HCT116 (cell line): ENCODE measurements around the gene PRICKLE1. TPM values are rescaled to one million over a fixed set of nuclear protein-coding genes. Genes with fewer than 3 reads are reported as not detected.

ENCODE experiments used
- ATAC-seq: fragments of 200-7000 bp; cut with Tn5 transposase; 2 replicates; pipeline ENCODE4 v1.9.1; 2020; ENCODE audit warnings: mild to moderate bottlenecking, moderate library complexity
- BruUV-seq: library from RNA; stranded (reverse); fragments of 400-500 nt; replicated peaks from 2 replicates; lab custom pipeline; 2021; lab: Mats Ljungman, UMichigan
- CTCF ChIA-PET: fragments of 300-600 bp; sonication (Branson Sonifier 250); formaldehyde crosslinking; loops from one replicate; lab custom pipeline; 2021; ENCODE audit warnings: antibody characterized with exemption; lab: Charles Lee
- POLR2A ChIA-PET: fragments of 300-600, 350-600 bp; sonication (Branson Sonifier 250); formaldehyde crosslinking; loops from one replicate; lab custom pipeline; 2021; ENCODE audit warnings: antibody characterized with exemption; lab: Charles Lee
- RAD21 ChIA-PET, 2 experiments: fragments of 300-600 bp; sonication (Branson Sonifier 250); formaldehyde crosslinking; loops; one replicate each; lab custom pipeline; 2023; ENCODE audit warnings: low total read pairs in 2 of 2; ENCODE audit not compliant: uncharacterized antibody in 2 of 2, unreplicated experiment in 2 of 2, low non-redundant PET in 1 of 2; lab: Charles Lee
- DNase-seq: peaks from one replicate; pipeline ENCODE4 v3.0.0-alpha.2; 2010; ENCODE audit warnings: low read depth, low spot score
- H2AFZ ChIP-seq: fragments of 200-600 bp; shearing (Covaris generic), sonication (generic); 2 replicates; pipeline ENCODE4 v1.6.1; 2017; ENCODE audit warnings: low read depth, mixed run types, mixed read lengths, antibody characterized with exemption, low read length; ENCODE audit not compliant: poor library complexity, severe bottlenecking
- H3K27ac ChIP-seq: 2 replicates; pipeline ENCODE4 v1.5.1; 2012; ENCODE audit warnings: low read depth, low read length
- H3K27me3 ChIP-seq: fragments of 200-600 bp; sonication (generic); 2 replicates; pipeline ENCODE4 v1.6.1; 2016; ENCODE audit warnings: mixed run types, low read length, mixed read lengths; ENCODE audit not compliant: insufficient read depth
- H3K36me3 ChIP-seq, 2 experiments: fragments of 200-500 bp in 1 of 2; fragments of 200-600 bp in 1 of 2; sonication (Bioruptor generic) in 1 of 2; sonication (generic) in 1 of 2; 2 replicates each; pipeline versions ENCODE4 v1.5.1 to v1.6.1; 2014 to 2016; ENCODE audit warnings: low read length in 2 of 2, inconsistent platforms in 1 of 2, mixed read lengths in 1 of 2, mixed run types in 1 of 2; ENCODE audit not compliant: insufficient read depth in 2 of 2, control insufficient read depth in 1 of 2
- H3K4me1 ChIP-seq, 2 experiments: fragments of 200-600 bp in 1 of 2; sonication (generic) in 1 of 2; 2 replicates each; pipeline versions ENCODE4 v1.5.1 to v1.6.1; 2012 to 2017; ENCODE audit warnings: low read length in 2 of 2, inconsistent platforms in 1 of 2, mild to moderate bottlenecking in 1 of 2, mixed read lengths in 1 of 2, mixed run types in 1 of 2, moderate library complexity in 1 of 2; ENCODE audit not compliant: insufficient read depth in 2 of 2, control insufficient read depth in 1 of 2
- H3K4me2 ChIP-seq: fragments of 200-600 bp; sonication (generic); 2 replicates; pipeline ENCODE4 v1.6.1; 2017; ENCODE audit warnings: mixed run types, low read length, mixed read lengths
- H3K4me3 ChIP-seq, 2 experiments: fragments of 200-600 bp in 1 of 2; sonication (generic) in 1 of 2; replicated peaks in 1 of 2; 2 replicates each; pipeline ENCODE4 v1.5.1; 2011 to 2016; ENCODE audit warnings: low read length in 2 of 2, control low read depth in 1 of 2, low read depth in 1 of 2, mild to moderate bottlenecking in 1 of 2, mixed read lengths in 1 of 2, mixed run types in 1 of 2
- H3K79me2 ChIP-seq: fragments of 200-600 bp; sonication (generic); 2 replicates; pipeline ENCODE4 v1.6.1; 2017; ENCODE audit warnings: mild to moderate bottlenecking, mixed run types, low read length, moderate library complexity, mixed read lengths; ENCODE audit not compliant: insufficient read depth
- H3K9ac ChIP-seq: fragments of 200-600 bp; sonication (generic); 2 replicates; pipeline ENCODE4 v1.6.1; 2016; ENCODE audit warnings: low read length, mixed read lengths
- H3K9me2 ChIP-seq: fragments of 200-600 bp; sonication (generic), shearing (Covaris generic); 2 replicates; pipeline ENCODE4 v1.6.1; 2017; ENCODE audit warnings: mixed run types, mild to moderate bottlenecking, moderate library complexity; ENCODE audit not compliant: insufficient read depth
- H3K9me3 ChIP-seq, 2 experiments: fragments of 200-500 bp in 1 of 2; fragments of 200-600 bp in 1 of 2; sonication (Bioruptor generic) in 1 of 2; sonication (generic) in 1 of 2; 2 replicates each; pipeline ENCODE4 v1.6.1; 2014 to 2017; ENCODE audit warnings: low read length in 2 of 2, mixed read lengths in 2 of 2, inconsistent platforms in 1 of 2, low read depth in 1 of 2, mild to moderate bottlenecking in 1 of 2, mixed run types in 1 of 2, moderate library complexity in 1 of 2; ENCODE audit not compliant: control insufficient read depth in 1 of 2, insufficient read depth in 1 of 2
- H4K20me1 ChIP-seq: fragments of 200-600 bp; sonication (generic), shearing (Covaris generic); 2 replicates; pipeline ENCODE4 v1.6.1; 2017; ENCODE audit warnings: mixed run types, mild to moderate bottlenecking, moderate library complexity; ENCODE audit not compliant: insufficient read depth
- CBX3 ChIP-seq: IDR thresholded peaks from 2 replicates; pipeline ENCODE4 v1.6.1; 2012; ENCODE audit warnings: low read depth
- CEBPB ChIP-seq: IDR thresholded peaks from 2 replicates; pipeline ENCODE4 v1.6.1; 2012; ENCODE audit warnings: low read depth
- EGR1 ChIP-seq: IDR thresholded peaks from 2 replicates; pipeline ENCODE4 v1.6.1; 2012; ENCODE audit warnings: low read depth
- ELF1 ChIP-seq: IDR thresholded peaks from 2 replicates; pipeline ENCODE4 v1.6.1; 2012; ENCODE audit warnings: low read depth, borderline replicate concordance
- EZH2 ChIP-seq: fragments of 200-600 bp; sonication (generic); IDR thresholded peaks from 2 replicates; pipeline ENCODE4 v1.6.1; 2017; ENCODE audit warnings: antibody characterized with exemption, mixed run types
- RAD21 ChIP-seq: IDR thresholded peaks from 2 replicates; pipeline ENCODE4 v1.6.1; 2012; ENCODE audit warnings: low read depth, mild to moderate bottlenecking
- SIN3A ChIP-seq: IDR thresholded peaks from 2 replicates; pipeline ENCODE4 v1.6.1; 2012; ENCODE audit warnings: low read depth
- SP1 ChIP-seq: IDR thresholded peaks from 2 replicates; pipeline ENCODE4 v1.6.1; 2012; ENCODE audit warnings: low read depth
- YY1 ChIP-seq: IDR thresholded peaks from 2 replicates; pipeline ENCODE4 v1.6.1; 2011; ENCODE audit warnings: low read length, low read depth, moderate library complexity, mild to moderate bottlenecking; ENCODE audit not compliant: insufficient replicate concordance; ENCODE audit errors: extremely low read depth
- ZFX ChIP-seq: fragments of 450-650 bp; IDR thresholded peaks from 2 replicates; pipeline ENCODE4 v1.6.1; 2017
- intact Hi-C: fragments of 100-400 bp; cut with micrococcal nuclease; formaldehyde crosslinking; loops from 2 replicates; pipeline ENCODE4 v1.10.0; 2022
- total RNA-seq: library from RNA; stranded (reverse); gene quantifications from one replicate; pipeline ENCODE4 v1.2.1, GENCODE V29; 2021; ENCODE audit not compliant: unreplicated experiment
- TF ChIP-seq, protein P1 (sequence below): IDR thresholded peaks from 2 replicates; pipeline ENCODE4 v1.6.1; 2012
- TF ChIP-seq, protein P2 (sequence below): IDR thresholded peaks from 2 replicates; pipeline ENCODE4 v1.6.1; 2012
- TF ChIP-seq, protein P3 (sequence below), 3 experiments: fragments of 200-600 bp in 1 of 3; sonication (generic) in 1 of 3; IDR thresholded peaks in 2 of 3; conservative IDR thresholded peaks in 1 of 3; 2 replicates each; pipeline ENCODE4 v1.5.1; 2012 to 2017; ENCODE audit warnings: low read depth in 2 of 3, low read length in 2 of 3, antibody characterized with exemption in 1 of 3, borderline replicate concordance in 1 of 3, control low read depth in 1 of 3, mild to moderate bottlenecking in 1 of 3, mixed read lengths in 1 of 3, mixed run types in 1 of 3, moderate library complexity in 1 of 3; ENCODE audit not compliant: insufficient read depth in 1 of 3
- TF ChIP-seq, protein P4 (sequence below): IDR thresholded peaks from 2 replicates; pipeline ENCODE4 v1.6.1; 2011; ENCODE audit warnings: mild to moderate bottlenecking, low read length, moderate library complexity; ENCODE audit not compliant: insufficient replicate concordance; ENCODE audit errors: extremely low read depth

PRICKLE1 gene
- total RNA-seq, 1 experiment from 2014 or later = 1.3 TPM

DNA sequence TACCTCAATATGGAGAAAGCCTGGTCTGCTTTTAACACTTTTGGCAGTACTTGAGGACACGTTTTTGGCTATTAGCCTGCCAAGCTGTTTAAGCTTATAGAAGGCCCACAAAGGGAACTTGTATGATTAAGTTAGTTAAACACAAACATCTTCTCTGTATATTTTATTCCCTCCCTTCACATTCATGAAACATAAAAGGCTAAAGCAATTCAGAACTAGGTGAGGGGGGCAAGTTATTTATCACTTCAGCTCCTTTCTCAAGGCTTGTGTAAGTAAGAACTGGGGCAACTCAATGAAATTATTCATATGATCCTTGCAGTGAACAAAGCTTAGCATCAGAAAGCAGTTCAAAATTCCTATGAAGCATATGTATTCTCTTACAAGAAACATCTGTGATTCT is 7.5 kb downstream of the PRICKLE1 start:
- ChIA-PET POLR2A (no interaction called here), RAD21 (no interaction called here), CTCF (no interaction called here)
- H3K4me1 ChIP-seq = no peaks in the 10 kb centered on the region
- H2AFZ ChIP-seq = no peak overlapping the region
- no peaks in the 10 kb centered on the region for H3K27me3 ChIP-seq
- no peaks in the 10 kb centered on the region for H3K79me2 ChIP-seq
- BruUV-seq = no TSS peak
- no peak overlapping the region for H3K4me3 ChIP-seq
- no peaks in the 10 kb centered on the region for H3K36me3 ChIP-seq
- no peak for TF ChIP-seq EZH2
- TF ChIP-seq, protein P1, sequence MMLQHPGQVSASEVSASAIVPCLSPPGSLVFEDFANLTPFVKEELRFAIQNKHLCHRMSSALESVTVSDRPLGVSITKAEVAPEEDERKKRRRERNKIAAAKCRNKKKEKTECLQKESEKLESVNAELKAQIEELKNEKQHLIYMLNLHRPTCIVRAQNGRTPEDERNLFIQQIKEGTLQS = no peak
- ATAC-seq = no peak
- H4K20me1 ChIP-seq = no peaks in the 10 kb centered on the region
- intact Hi-C loops = no loop called here
- no peaks in the 10 kb centered on the region for H3K9me2 ChIP-seq
- H3K9me3 ChIP-seq = no peaks in the 10 kb centered on the region
- no peak overlapping the region for H3K4me2 ChIP-seq
- no peak for DNase-seq
- no peak overlapping the region for H3K9ac ChIP-seq
- H3K27ac ChIP-seq = no peak overlapping the region

DNA sequence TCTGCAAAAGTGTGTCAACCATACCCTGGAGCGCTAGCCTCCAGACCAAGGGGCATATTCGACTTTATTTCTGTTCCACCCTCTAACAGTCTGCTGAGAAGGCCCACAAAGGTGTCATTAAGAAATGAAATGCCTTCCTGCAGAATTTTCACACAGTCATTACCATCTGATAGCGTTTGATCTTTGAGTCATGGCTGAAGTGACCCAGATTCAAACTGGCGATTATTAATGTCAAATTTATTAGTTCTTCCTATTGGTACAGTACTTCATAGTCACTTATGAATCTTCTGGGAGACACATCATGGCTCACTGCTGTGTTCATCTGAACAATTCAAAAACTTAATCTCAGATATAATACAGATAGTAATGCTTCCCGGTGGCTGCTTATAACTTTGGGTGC is 13.2 kb downstream of the PRICKLE1 start:
- Histone ChIP-seq H3K9me3 (no peaks in the 10 kb centered on the region), H3K27me3 (no peaks in the 10 kb centered on the region), H3K27ac (no peak overlapping the region), H3K36me3 (no peaks in the 10 kb centered on the region), H3K4me1 (no peaks in the 10 kb centered on the region), H2AFZ (no peak overlapping the region), H3K79me2 (no peaks in the 10 kb centered on the region), H3K9ac (no peak overlapping the region), H3K4me3 (no peak overlapping the region), H3K9me2 (no peaks in the 10 kb centered on the region), H3K4me2 (no peak overlapping the region), H4K20me1 (no peaks in the 10 kb centered on the region)
- RAD21 ChIA-PET = no interaction called here
- POLR2A ChIA-PET = no interaction called here
- CTCF ChIA-PET = no interaction called here
- no TSS peak for BruUV-seq
- intact Hi-C loops = loop anchor here (10.0 kb wide), 1 partner anchor 1302 kb away; no protein-coding TSS in a partner anchor
- DNase-seq (no peak), ATAC-seq (no peak)
- TF ChIP-seq EZH2 = no peak
- TF ChIP-seq SIN3A = no peak
- TF ChIP-seq, protein P2, sequence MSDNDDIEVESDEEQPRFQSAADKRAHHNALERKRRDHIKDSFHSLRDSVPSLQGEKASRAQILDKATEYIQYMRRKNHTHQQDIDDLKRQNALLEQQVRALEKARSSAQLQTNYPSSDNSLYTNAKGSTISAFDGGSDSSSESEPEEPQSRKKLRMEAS = no peak
- TF ChIP-seq ELF1 = no peak
- no peak for TF ChIP-seq CEBPB
- TF ChIP-seq RAD21 = no peak
- TF ChIP-seq, protein P3, sequence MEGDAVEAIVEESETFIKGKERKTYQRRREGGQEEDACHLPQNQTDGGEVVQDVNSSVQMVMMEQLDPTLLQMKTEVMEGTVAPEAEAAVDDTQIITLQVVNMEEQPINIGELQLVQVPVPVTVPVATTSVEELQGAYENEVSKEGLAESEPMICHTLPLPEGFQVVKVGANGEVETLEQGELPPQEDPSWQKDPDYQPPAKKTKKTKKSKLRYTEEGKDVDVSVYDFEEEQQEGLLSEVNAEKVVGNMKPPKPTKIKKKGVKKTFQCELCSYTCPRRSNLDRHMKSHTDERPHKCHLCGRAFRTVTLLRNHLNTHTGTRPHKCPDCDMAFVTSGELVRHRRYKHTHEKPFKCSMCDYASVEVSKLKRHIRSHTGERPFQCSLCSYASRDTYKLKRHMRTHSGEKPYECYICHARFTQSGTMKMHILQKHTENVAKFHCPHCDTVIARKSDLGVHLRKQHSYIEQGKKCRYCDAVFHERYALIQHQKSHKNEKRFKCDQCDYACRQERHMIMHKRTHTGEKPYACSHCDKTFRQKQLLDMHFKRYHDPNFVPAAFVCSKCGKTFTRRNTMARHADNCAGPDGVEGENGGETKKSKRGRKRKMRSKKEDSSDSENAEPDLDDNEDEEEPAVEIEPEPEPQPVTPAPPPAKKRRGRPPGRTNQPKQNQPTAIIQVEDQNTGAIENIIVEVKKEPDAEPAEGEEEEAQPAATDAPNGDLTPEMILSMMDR (IDR thresholded peaks at IDR 0.05 in 2 of 3, conservative IDR thresholded peaks at IDR 0.05 in 1 of 3; ENCODE audit: borderline replicate concordance in 1 of 3, insufficient read depth in 1 of 3, low read depth in 2 of 3, low read length in 2 of 3) = no peak
- TF ChIP-seq ZFX = no peak
- TF ChIP-seq, protein P4, sequence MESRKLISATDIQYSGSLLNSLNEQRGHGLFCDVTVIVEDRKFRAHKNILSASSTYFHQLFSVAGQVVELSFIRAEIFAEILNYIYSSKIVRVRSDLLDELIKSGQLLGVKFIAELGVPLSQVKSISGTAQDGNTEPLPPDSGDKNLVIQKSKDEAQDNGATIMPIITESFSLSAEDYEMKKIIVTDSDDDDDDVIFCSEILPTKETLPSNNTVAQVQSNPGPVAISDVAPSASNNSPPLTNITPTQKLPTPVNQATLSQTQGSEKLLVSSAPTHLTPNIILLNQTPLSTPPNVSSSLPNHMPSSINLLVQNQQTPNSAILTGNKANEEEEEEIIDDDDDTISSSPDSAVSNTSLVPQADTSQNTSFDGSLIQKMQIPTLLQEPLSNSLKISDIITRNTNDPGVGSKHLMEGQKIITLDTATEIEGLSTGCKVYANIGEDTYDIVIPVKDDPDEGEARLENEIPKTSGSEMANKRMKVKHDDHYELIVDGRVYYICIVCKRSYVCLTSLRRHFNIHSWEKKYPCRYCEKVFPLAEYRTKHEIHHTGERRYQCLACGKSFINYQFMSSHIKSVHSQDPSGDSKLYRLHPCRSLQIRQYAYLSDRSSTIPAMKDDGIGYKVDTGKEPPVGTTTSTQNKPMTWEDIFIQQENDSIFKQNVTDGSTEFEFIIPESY = no peak
- TF ChIP-seq SP1 = no peak
- no peak for TF ChIP-seq CBX3
- TF ChIP-seq EGR1 = no peak
- no peak for TF ChIP-seq YY1
